IMR-90 (cell line): Measurements from ENCODE around the gene ZNF618. TPM values are rescaled to one million over a fixed set of nuclear protein-coding genes. Genes with fewer than 3 reads are reported as not detected.
A peak's percentile ranks its signal among the peaks of the same experiment; 100 is the strongest.
"Not testable (repeated sequence)": the region's sequence is repeated elsewhere in the genome, so short reads cannot be mapped to it uniquely, and the experiment has no call there.

Experiments
- ATAC-seq: fragments of 200-7000 bp; cut with Tn5 transposase; 2 replicates; pipeline ENCODE4 v1.9.1; 2020; ENCODE audit warnings: low read depth, mild to moderate bottlenecking, moderate library complexity
- BruUV-seq: library from RNA; stranded (reverse); fragments of 400-500 nt; replicated peaks from 2 replicates; lab custom pipeline; 2021; lab: Mats Ljungman, UMichigan
- CTCF ChIA-PET: fragments of 300-600 bp; formaldehyde crosslinking; extraction: SDS; loops from one replicate; lab custom pipeline; 2021; ENCODE audit warnings: antibody characterized with exemption; lab: Yijun Ruan, JAX
- POLR2A ChIA-PET: fragments of 300-600 bp; sonication (Branson Sonifier 250); formaldehyde crosslinking; loops from one replicate; lab custom pipeline; 2022; ENCODE audit warnings: antibody characterized with exemption; ENCODE audit not compliant: unreplicated experiment; lab: Charles Lee
- DNase-seq: peaks from one replicate; pipeline ENCODE4 v3.0.0; 2013
- H2AFZ ChIP-seq: replicated peaks from 2 replicates; pipeline ENCODE3; 2013; ENCODE audit warnings: low read length, mild to moderate bottlenecking; ENCODE audit not compliant: poor library complexity
- H2AK5ac ChIP-seq: 2 replicates; pipeline ENCODE4 v1.6.1; 2013; ENCODE audit warnings: low read depth, low read length, inconsistent platforms
- H2AK9ac ChIP-seq: replicated peaks from 2 replicates; pipeline ENCODE3; 2013; ENCODE audit warnings: mild to moderate bottlenecking, low read depth, low read length, moderate library complexity; ENCODE audit not compliant: poor library complexity
- H2BK120ac ChIP-seq: 2 replicates; pipeline ENCODE4 v1.6.1; 2013; ENCODE audit warnings: low read depth, low read length, inconsistent platforms
- H2BK15ac ChIP-seq: 3 replicates; pipeline ENCODE4 v1.6.1; 2013; ENCODE audit warnings: low read depth, low read length, inconsistent platforms
- H2BK20ac ChIP-seq: 2 replicates; pipeline ENCODE4 v1.6.1; 2013; ENCODE audit warnings: low read depth, mild to moderate bottlenecking, inconsistent platforms, low read length, moderate library complexity
- H2BK5ac ChIP-seq: 2 replicates; pipeline ENCODE4 v1.6.1; 2013; ENCODE audit warnings: mild to moderate bottlenecking, low read depth, low read length, inconsistent platforms; ENCODE audit not compliant: poor library complexity, severe bottlenecking
- H3K14ac ChIP-seq: replicated peaks from 2 replicates; pipeline ENCODE4 v1.6.1; 2013; ENCODE audit warnings: low read depth, low read length, inconsistent platforms
- H3K18ac ChIP-seq: 2 replicates; pipeline ENCODE4 v1.6.1; 2013; ENCODE audit warnings: low read depth, low read length, control low read depth
- H3K23ac ChIP-seq: 2 replicates; pipeline ENCODE4 v1.6.1; 2013; ENCODE audit warnings: low read depth, low read length, inconsistent platforms
- H3K27ac ChIP-seq: 2 replicates; pipeline ENCODE4 v1.5.1; 2013; ENCODE audit warnings: mild to moderate bottlenecking, control low read depth, low read length; ENCODE audit not compliant: insufficient read depth
- H3K27me3 ChIP-seq: 2 replicates; pipeline ENCODE4 v1.6.1; 2013; ENCODE audit warnings: low read length; ENCODE audit not compliant: control insufficient read depth, insufficient read depth
- H3K36me3 ChIP-seq: 2 replicates; pipeline ENCODE4 v1.6.1; 2013; ENCODE audit warnings: low read length, mixed read lengths; ENCODE audit not compliant: control insufficient read depth, insufficient read depth
- H3K4ac ChIP-seq: 2 replicates; pipeline ENCODE4 v1.6.1; 2013; ENCODE audit warnings: low read depth, low read length, inconsistent platforms
- H3K4me1 ChIP-seq: 2 replicates; pipeline ENCODE4 v1.6.1; 2013; ENCODE audit warnings: low read length, mixed read lengths; ENCODE audit not compliant: control insufficient read depth, insufficient read depth
- H3K4me2 ChIP-seq: 2 replicates; pipeline ENCODE4 v1.6.1; 2013; ENCODE audit warnings: low read depth, mild to moderate bottlenecking, control low read depth, low read length, moderate library complexity
- H3K4me3 ChIP-seq: 2 replicates; pipeline ENCODE4 v1.5.1; 2013; ENCODE audit warnings: low read depth, mild to moderate bottlenecking, control low read depth, low read length, moderate library complexity; ENCODE audit not compliant: insufficient read depth
- H3K56ac ChIP-seq: 2 replicates; pipeline ENCODE4 v1.6.1; 2013; ENCODE audit warnings: low read length, inconsistent platforms; ENCODE audit not compliant: insufficient read depth; ENCODE audit errors: extremely low read depth
- H3K79me1 ChIP-seq, 2 experiments: 2 replicates each; pipeline ENCODE4 v1.6.1; 2013; ENCODE audit warnings: low read length in 2 of 2, inconsistent platforms in 1 of 2, low read depth in 1 of 2
- H3K9ac ChIP-seq: 2 replicates; pipeline ENCODE4 v1.6.1; 2013; ENCODE audit warnings: low read depth, low read length, control low read depth
- H3K9me1 ChIP-seq: 2 replicates; pipeline ENCODE4 v1.6.1; 2013; ENCODE audit warnings: low read length, inconsistent platforms; ENCODE audit not compliant: insufficient read depth
- H3K9me3 ChIP-seq: 2 replicates; pipeline ENCODE4 v1.6.1; 2013; ENCODE audit warnings: low read length; ENCODE audit not compliant: control insufficient read depth, insufficient read depth
- H4K20me1 ChIP-seq: 2 replicates; pipeline ENCODE4 v1.6.1; 2013; ENCODE audit warnings: low read length, inconsistent platforms; ENCODE audit not compliant: insufficient read depth
- H4K5ac ChIP-seq: 2 replicates; pipeline ENCODE4 v1.6.1; 2013; ENCODE audit warnings: mild to moderate bottlenecking, low read depth, low read length, control low read depth
- H4K8ac ChIP-seq, 2 experiments: 2 replicates each; pipeline ENCODE4 v1.6.1; 2013; ENCODE audit warnings: low read depth in 2 of 2, low read length in 2 of 2, control low read depth in 1 of 2, inconsistent platforms in 1 of 2
- H4K91ac ChIP-seq: 2 replicates; pipeline ENCODE4 v1.6.1; 2013; ENCODE audit warnings: low read depth, low read length, inconsistent platforms; ENCODE audit not compliant: insufficient read depth
- WGBS, 2 experiments: methylation state at CpG; one replicate each; pipeline versions ENCODE4 v1.1.5 to v1.1.7; 2013; ENCODE audit warnings: missing lambda C conversion rate in 2 of 2; ENCODE audit not compliant: insufficient read length in 1 of 2; ENCODE audit errors: extremely low coverage in 2 of 2; 5-methylcytosine and 5-hydroxymethylcytosine counted together
- dilution Hi-C: fragments of 300-500 bp; cut with HindIII; formaldehyde crosslinking; loops from one replicate; pipeline ENCODE4 v1.14.3; 2018; ENCODE audit warnings: low sequenced_read_pairs; ENCODE audit not compliant: unreplicated experiment
- in situ Hi-C: fragments of 300-500 bp; cut with MboI; formaldehyde crosslinking; loops from 3 replicates; pipeline ENCODE4 v1.14.3; 2019; ENCODE audit warnings: low sequenced_read_pairs, inconsistent platforms, mixed read lengths
- intact Hi-C: fragments of 100-400 bp; cut with micrococcal nuclease; formaldehyde crosslinking; loops from 2 replicates; pipeline ENCODE4 v1.10.0; 2022
- polyA plus RNA-seq, 3 experiments: library from polyadenylated mRNA; depleted of rRNA; stranded (reverse); fragments of >200 nt; gene quantifications; 2 replicates each; pipeline ENCODE4 v1.2.3, GENCODE V29; 2012; ENCODE audit warnings: low replicate concordance in 1 of 3
- total RNA-seq: library from RNA; depleted of rRNA; stranded (reverse); fragments of >200 nt; gene quantifications from 2 replicates; pipeline ENCODE4 v1.2.3, GENCODE V29; 2012

ZNF618 gene
- total and polyA plus RNA-seq, 2 of the 4 experiments (the other 2 are of a cell fraction), result 8.2 to 9.4 TPM

DNA sequence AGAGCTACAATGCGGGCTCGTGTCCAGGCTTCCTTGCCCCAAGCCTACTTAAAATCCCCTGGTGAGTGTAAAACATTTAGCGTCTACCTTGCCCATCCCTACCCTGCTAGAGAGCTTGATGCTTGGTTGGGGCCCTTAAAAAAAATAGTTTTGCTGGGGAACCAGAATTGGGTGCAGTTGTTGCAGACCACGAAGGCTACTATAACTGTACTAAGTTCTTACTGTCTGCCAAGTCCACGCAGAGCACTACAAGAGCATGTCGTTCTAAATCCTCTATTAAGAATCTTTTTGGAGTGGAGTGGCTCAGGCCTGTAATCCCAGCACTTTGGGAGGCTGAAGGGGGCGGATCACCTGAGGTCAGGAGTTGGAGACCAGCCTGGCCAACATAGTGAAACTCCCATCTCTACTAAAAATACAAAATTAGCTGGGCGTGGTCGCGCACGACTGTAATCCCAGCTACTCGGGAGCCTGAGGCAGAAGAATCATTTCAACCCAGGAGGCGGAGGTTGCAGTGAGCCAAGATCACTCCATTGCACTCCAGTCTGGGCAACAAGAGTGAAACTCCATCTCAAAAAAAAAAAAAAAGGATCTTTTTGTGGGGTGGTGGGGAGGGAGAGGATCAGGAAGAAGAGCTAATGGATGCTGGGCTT lies 206.8 kb downstream of the ZNF618 start:
- ATAC-seq, result peak; percentile 15; the same call in 1 of the 2 replicates
- POLR2A ChIA-PET, H3K4me3 ChIP-seq, in situ Hi-C loops, H3K56ac ChIP-seq, H3K14ac ChIP-seq, H3K79me1 ChIP-seq, H2BK120ac ChIP-seq, H4K8ac ChIP-seq, H3K27ac ChIP-seq, H2BK15ac ChIP-seq, H3K23ac ChIP-seq, H3K18ac ChIP-seq, H3K9ac ChIP-seq, H2BK20ac ChIP-seq, BruUV-seq, H4K20me1 ChIP-seq, H3K36me3 ChIP-seq, DNase-seq, dilution Hi-C loops, H2BK5ac ChIP-seq, H3K9me3 ChIP-seq, H3K4me2 ChIP-seq, H3K4me1 ChIP-seq, H4K91ac ChIP-seq, H4K5ac ChIP-seq, H2AK9ac ChIP-seq, H3K9me1 ChIP-seq, H2AK5ac ChIP-seq, H3K4ac ChIP-seq: not testable (repeated sequence)
- peak overlapping the region; percentile 34 for H2AFZ ChIP-seq
- CTCF ChIA-PET, result interaction anchor here (0.5 to 2.6 kb wide), 16 partner anchors 11 to 921 kb away, joined by 3 to 16 read pairs (median 3); partner anchors contain the start of genes COL27A1 and KIF12
- peaks cover 39% of the 10 kb centered on the region for H3K27me3 ChIP-seq
- intact Hi-C loops, result loop anchor here (1.0 to 2.0 kb wide), 3 partner anchors 208 to 346 kb away; no protein-coding TSS in a partner anchor
- no CpG with 5 or more reads among the region's 13 CpGs for WGBS, 2 experiments
